H1 (cell line): ENCODE measurements around the gene PDHB. TPM values are rescaled to one million over a fixed set of nuclear protein-coding genes. Genes with fewer than 3 reads are reported as not detected.

Experiments
- BCL11A ChIP-seq, 2 experiments: IDR thresholded peaks; one replicate each; pipeline ENCODE4 v1.6.1; 2011; ENCODE audit warnings: low read depth in 2 of 2, low read length in 2 of 2, mild to moderate bottlenecking in 2 of 2
- polyA plus RNA-seq, 7 experiments: library from polyadenylated mRNA; depleted of rRNA in 3 of 7; stranded (reverse) in 5 of 7; unstranded in 2 of 7; fragments of >200 nt in 5 of 7; fragments of 200-250 nt in 2 of 7; gene quantifications; 1 replicate in 5 of 7; 2 replicates in 1 of 7; 4 replicates in 1 of 7; pipeline versions ENCODE4 v1.2.1 to v1.2.3, GENCODE V29; 2011 to 2013; ENCODE audit warnings: missing spikeins in 2 of 7, mixed read lengths in 2 of 7
- total RNA-seq: library from RNA; stranded (reverse); fragmentation: NEBNext Ultra II Directional; extraction: Animal tissue kit (Norgen Biotek cat#: 25700); gene quantifications from 2 replicates; pipeline ENCODE4 v1.2.1, GENCODE V29; 2021
- TF ChIP-seq, protein P1 (sequence below): fragments of 300-600 bp; sonication (generic); IDR thresholded peaks from 2 replicates; pipeline ENCODE4 v1.7.1; 2012; ENCODE audit warnings: low read length, moderate library complexity, mild to moderate bottlenecking, inconsistent platforms; ENCODE audit not compliant: insufficient replicate concordance

The PDHB gene
- total and polyA plus RNA-seq, 2 of the 8 experiments (the other 6 are each of a cell fraction or from before 2014, with no cell fraction given), result 90.4 to 140 TPM

DNA sequence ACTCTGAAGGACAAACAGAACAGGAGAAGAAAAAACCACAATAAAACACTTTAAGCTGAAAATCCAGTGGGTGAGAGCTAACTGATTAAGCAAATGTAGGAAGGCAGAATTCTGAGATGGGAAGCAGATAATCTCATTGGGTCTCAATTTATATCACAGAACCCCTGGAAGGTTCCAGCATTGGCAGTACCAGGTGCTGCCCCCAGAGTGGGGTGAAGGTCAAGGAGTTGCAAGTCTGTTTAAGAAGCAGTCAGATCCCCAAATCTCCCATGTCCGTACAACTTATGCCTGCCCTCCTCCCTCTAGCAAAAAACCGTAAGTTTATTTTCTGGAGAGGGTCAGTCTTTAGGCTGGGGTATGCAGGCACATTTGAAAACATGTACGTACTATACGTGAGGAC is 55.9 kb downstream of the PDHB start (continued):
- TF ChIP-seq, protein P1, sequence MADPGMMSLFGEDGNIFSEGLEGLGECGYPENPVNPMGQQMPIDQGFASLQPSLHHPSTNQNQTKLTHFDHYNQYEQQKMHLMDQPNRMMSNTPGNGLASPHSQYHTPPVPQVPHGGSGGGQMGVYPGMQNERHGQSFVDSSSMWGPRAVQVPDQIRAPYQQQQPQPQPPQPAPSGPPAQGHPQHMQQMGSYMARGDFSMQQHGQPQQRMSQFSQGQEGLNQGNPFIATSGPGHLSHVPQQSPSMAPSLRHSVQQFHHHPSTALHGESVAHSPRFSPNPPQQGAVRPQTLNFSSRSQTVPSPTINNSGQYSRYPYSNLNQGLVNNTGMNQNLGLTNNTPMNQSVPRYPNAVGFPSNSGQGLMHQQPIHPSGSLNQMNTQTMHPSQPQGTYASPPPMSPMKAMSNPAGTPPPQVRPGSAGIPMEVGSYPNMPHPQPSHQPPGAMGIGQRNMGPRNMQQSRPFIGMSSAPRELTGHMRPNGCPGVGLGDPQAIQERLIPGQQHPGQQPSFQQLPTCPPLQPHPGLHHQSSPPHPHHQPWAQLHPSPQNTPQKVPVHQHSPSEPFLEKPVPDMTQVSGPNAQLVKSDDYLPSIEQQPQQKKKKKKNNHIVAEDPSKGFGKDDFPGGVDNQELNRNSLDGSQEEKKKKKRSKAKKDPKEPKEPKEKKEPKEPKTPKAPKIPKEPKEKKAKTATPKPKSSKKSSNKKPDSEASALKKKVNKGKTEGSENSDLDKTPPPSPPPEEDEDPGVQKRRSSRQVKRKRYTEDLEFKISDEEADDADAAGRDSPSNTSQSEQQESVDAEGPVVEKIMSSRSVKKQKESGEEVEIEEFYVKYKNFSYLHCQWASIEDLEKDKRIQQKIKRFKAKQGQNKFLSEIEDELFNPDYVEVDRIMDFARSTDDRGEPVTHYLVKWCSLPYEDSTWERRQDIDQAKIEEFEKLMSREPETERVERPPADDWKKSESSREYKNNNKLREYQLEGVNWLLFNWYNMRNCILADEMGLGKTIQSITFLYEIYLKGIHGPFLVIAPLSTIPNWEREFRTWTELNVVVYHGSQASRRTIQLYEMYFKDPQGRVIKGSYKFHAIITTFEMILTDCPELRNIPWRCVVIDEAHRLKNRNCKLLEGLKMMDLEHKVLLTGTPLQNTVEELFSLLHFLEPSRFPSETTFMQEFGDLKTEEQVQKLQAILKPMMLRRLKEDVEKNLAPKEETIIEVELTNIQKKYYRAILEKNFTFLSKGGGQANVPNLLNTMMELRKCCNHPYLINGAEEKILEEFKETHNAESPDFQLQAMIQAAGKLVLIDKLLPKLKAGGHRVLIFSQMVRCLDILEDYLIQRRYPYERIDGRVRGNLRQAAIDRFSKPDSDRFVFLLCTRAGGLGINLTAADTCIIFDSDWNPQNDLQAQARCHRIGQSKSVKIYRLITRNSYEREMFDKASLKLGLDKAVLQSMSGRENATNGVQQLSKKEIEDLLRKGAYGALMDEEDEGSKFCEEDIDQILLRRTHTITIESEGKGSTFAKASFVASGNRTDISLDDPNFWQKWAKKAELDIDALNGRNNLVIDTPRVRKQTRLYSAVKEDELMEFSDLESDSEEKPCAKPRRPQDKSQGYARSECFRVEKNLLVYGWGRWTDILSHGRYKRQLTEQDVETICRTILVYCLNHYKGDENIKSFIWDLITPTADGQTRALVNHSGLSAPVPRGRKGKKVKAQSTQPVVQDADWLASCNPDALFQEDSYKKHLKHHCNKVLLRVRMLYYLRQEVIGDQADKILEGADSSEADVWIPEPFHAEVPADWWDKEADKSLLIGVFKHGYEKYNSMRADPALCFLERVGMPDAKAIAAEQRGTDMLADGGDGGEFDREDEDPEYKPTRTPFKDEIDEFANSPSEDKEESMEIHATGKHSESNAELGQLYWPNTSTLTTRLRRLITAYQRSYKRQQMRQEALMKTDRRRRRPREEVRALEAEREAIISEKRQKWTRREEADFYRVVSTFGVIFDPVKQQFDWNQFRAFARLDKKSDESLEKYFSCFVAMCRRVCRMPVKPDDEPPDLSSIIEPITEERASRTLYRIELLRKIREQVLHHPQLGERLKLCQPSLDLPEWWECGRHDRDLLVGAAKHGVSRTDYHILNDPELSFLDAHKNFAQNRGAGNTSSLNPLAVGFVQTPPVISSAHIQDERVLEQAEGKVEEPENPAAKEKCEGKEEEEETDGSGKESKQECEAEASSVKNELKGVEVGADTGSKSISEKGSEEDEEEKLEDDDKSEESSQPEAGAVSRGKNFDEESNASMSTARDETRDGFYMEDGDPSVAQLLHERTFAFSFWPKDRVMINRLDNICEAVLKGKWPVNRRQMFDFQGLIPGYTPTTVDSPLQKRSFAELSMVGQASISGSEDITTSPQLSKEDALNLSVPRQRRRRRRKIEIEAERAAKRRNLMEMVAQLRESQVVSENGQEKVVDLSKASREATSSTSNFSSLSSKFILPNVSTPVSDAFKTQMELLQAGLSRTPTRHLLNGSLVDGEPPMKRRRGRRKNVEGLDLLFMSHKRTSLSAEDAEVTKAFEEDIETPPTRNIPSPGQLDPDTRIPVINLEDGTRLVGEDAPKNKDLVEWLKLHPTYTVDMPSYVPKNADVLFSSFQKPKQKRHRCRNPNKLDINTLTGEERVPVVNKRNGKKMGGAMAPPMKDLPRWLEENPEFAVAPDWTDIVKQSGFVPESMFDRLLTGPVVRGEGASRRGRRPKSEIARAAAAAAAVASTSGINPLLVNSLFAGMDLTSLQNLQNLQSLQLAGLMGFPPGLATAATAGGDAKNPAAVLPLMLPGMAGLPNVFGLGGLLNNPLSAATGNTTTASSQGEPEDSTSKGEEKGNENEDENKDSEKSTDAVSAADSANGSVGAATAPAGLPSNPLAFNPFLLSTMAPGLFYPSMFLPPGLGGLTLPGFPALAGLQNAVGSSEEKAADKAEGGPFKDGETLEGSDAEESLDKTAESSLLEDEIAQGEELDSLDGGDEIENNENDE, result no peak
- no peak for TF ChIP-seq BCL11A (IDR thresholded peaks at IDR 0.05; ENCODE audit: low read depth in 2 of 2, low read length in 2 of 2)
- TF ChIP-seq, all 59 proteins: peak for 2
